Thyroid gland (tissue), 4 donors: ENCODE measurements around the gene TBCD. TPM values are rescaled to one million over a fixed set of nuclear protein-coding genes. Genes with fewer than 3 reads are reported as not detected.

Experiments used
- DNase-seq, 2 donors: peaks; one replicate each; pipeline ENCODE4 v3.0.0-alpha.2; 2019
- H3K27ac ChIP-seq, 3 donors: fragments of 200-600 bp; sonication (generic); 1 replicate in 2 of 3; 2 replicates in 1 of 3; pipeline ENCODE4 v1.5.1; 2016 to 2019; ENCODE audit warnings: mild to moderate bottlenecking in 1 of 3, moderate library complexity in 1 of 3
- H3K27me3 ChIP-seq: fragments of 200-600 bp; sonication (generic); one replicate; pipeline ENCODE4 v1.5.1; 2019
- H3K36me3 ChIP-seq, 2 donors: fragments of 200-600 bp; sonication (generic); one replicate each; pipeline ENCODE4 v1.5.1; 2016 to 2019
- H3K4me1 ChIP-seq, 2 donors: fragments of 200-600 bp; sonication (generic); one replicate each; pipeline ENCODE4 v1.5.1; 2017 to 2019
- H3K4me3 ChIP-seq, 3 donors: fragments of 200-600 bp; sonication (generic); replicated peaks in 1 of 3; 1 replicate in 2 of 3; 2 replicates in 1 of 3; pipeline ENCODE4 v1.5.1; 2016; ENCODE audit warnings: mild to moderate bottlenecking in 1 of 3
- H3K9me3 ChIP-seq: fragments of 200-600 bp; sonication (generic); one replicate; pipeline ENCODE4 v1.5.1; 2017
- POLR2A ChIP-seq, 2 donors: fragments of 450-650 bp; IDR thresholded peaks; one replicate each; pipeline ENCODE4 v1.6.1; 2017; ENCODE audit warnings: antibody characterized with exemption in 2 of 2, mild to moderate bottlenecking in 2 of 2, moderate library complexity in 1 of 2
- WGBS, 2 donors: methylation state at CpG; one replicate each; pipeline ENCODE4 v1.1.5; 2017; 5-methylcytosine and 5-hydroxymethylcytosine counted together
- intact Hi-C: fragments of 100-400 bp; cut with DNase I; formaldehyde crosslinking; loops from one replicate; pipeline ENCODE4 v1.15.1; 2023
- total RNA-seq, 4 donors: library from RNA; depleted of rRNA; stranded (reverse); fragments of >200 nt; gene quantifications; one replicate each; pipeline ENCODE4 v1.2.3, GENCODE V29; 2016
- TF ChIP-seq, protein P1 (sequence below), 6 experiments: fragments of 200-600 bp in 3 of 6; fragments of 450-650 bp in 3 of 6; sonication (generic) in 3 of 6; IDR thresholded peaks; one replicate each; pipeline ENCODE4 v1.5.1; 2016 to 2019; ENCODE audit warnings: antibody characterized with exemption in 6 of 6, mild to moderate bottlenecking in 2 of 6, inconsistent platforms in 1 of 6, moderate library complexity in 1 of 6

Gene TBCD
- total RNA-seq, 4 donors from 2014 or later: 72.6 to 85.9 (median 79.6) TPM

- TF ChIP-seq, protein P1, sequence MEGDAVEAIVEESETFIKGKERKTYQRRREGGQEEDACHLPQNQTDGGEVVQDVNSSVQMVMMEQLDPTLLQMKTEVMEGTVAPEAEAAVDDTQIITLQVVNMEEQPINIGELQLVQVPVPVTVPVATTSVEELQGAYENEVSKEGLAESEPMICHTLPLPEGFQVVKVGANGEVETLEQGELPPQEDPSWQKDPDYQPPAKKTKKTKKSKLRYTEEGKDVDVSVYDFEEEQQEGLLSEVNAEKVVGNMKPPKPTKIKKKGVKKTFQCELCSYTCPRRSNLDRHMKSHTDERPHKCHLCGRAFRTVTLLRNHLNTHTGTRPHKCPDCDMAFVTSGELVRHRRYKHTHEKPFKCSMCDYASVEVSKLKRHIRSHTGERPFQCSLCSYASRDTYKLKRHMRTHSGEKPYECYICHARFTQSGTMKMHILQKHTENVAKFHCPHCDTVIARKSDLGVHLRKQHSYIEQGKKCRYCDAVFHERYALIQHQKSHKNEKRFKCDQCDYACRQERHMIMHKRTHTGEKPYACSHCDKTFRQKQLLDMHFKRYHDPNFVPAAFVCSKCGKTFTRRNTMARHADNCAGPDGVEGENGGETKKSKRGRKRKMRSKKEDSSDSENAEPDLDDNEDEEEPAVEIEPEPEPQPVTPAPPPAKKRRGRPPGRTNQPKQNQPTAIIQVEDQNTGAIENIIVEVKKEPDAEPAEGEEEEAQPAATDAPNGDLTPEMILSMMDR (IDR thresholded peaks at IDR 0.05): no peak
- no peak for TF ChIP-seq POLR2A (IDR thresholded peaks at IDR 0.05)
- peaks cover 54 to 55% of the 10 kb centered on the region in 2 donors for H3K4me1 ChIP-seq
- peak overlapping the region in 2 of 3 donors; percentile 76 to 92 for H3K27ac ChIP-seq
- H3K4me3 ChIP-seq: no peak overlapping the region
- no peaks in the 10 kb centered on the region for H3K27me3 ChIP-seq
- H3K9me3 ChIP-seq: no peaks in the 10 kb centered on the region
- DNase-seq: no peak
- H3K36me3 ChIP-seq: no peaks in the 10 kb centered on the region
- intact Hi-C loops: loop anchor here (10.0 kb wide), 1 partner anchor 50 kb away; the partner anchor contains the start of gene ZNF750
- whole genome bisulfite sequencing, 2 donors: 56 to 59% methylated on average over 7 of the region's 7 CpGs
These were observed 142.5 kb downstream of the TBCD start for GRCh38 chr17:82894389-82894788.

GRCh38 chr17:82895087-82895486 lies 143.2 kb downstream of the TBCD start:
- 99 to 100% methylated on average over 4 to 7 of the region's 12 CpGs for WGBS, 2 donors

GRCh38 chr17:82896071-82897000 lies 144.5 kb downstream of the TBCD start:
- intact Hi-C loops: loop anchor here (10.0 kb wide), 1 partner anchor 52 kb away; the partner anchor contains the start of gene ZNF750
- no peaks in the 10 kb centered on the region for H3K9me3 ChIP-seq
- H3K4me1 ChIP-seq: peaks cover 34 to 35% of the 10 kb centered on the region in 2 donors
- no peak overlapping the region for H3K27ac ChIP-seq
- H3K27me3 ChIP-seq: no peaks in the 10 kb centered on the region
- H3K36me3 ChIP-seq: no peaks in the 10 kb centered on the region
- TF ChIP-seq POLR2A (IDR thresholded peaks at IDR 0.05): no peak
- TF ChIP-seq, protein P1 (IDR thresholded peaks at IDR 0.05): no peak
- no peak overlapping the region for H3K4me3 ChIP-seq
- WGBS, 2 donors: 95% methylated on average over 17 to 29 of the region's 29 CpGs
- no peak for DNase-seq

More at GRCh38 chr17:82895087-82895486, 143.2 kb downstream of the TBCD start:
- H3K27ac ChIP-seq: peak overlapping the region in 2 of 3 donors; percentile 76 to 92
- intact Hi-C loops: loop anchor here (10.0 kb wide), 1 partner anchor 50 kb away; the partner anchor contains the start of gene ZNF750
- no peaks in the 10 kb centered on the region for H3K27me3 ChIP-seq
- H3K9me3 ChIP-seq: no peaks in the 10 kb centered on the region
- H3K4me3 ChIP-seq: no peak overlapping the region
- no peaks in the 10 kb centered on the region for H3K36me3 ChIP-seq
- DNase-seq: no peak
- TF ChIP-seq, protein P1 (IDR thresholded peaks at IDR 0.05): no peak
- TF ChIP-seq POLR2A (IDR thresholded peaks at IDR 0.05): no peak
- H3K4me1 ChIP-seq: peaks cover 47 to 48% of the 10 kb centered on the region in 2 donors

DNA sequence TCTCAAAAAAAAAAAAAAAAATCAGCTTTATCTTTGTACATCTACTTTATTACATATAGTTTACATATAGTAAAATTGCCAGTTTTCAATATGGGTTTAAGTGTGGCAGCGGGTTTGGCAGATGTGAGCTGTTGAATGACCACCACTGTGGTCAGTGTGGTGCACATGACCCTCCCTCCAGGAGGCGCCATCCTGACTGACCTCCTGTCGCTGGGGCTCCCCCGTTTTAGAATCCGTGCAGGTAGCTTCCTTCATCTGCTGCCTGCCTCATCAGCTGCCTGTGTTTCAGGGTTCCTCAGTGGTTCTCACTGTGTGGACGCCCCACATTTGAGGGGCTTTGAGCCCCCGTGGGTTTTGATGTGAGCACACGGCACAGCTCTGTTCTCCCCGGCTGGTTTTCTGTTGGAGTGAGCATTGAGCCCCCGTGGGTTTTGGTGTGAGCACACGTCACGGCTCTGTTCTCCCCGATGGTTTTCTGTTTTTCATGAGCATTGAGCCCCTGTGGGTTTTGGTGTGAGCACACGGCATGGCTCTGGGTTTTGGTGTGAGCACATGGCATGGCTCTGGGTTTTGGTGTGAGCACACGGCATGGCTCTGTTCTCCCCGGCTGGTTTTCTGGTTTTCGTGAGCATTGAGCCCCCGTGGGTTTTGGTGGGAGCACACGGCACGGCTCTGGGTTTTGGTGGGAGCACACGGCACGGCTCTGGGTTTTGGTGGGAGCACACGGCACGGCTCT lies 145.8 kb downstream of the TBCD start:
- TF ChIP-seq POLR2A (IDR thresholded peaks at IDR 0.05): no peak
- TF ChIP-seq, protein P1 (IDR thresholded peaks at IDR 0.05): no peak
- no peak for DNase-seq
- Histone ChIP-seq H3K27ac (no peak overlapping the region), H3K27me3 (no peaks in the 10 kb centered on the region), H3K4me1 (peaks cover 21 to 23% of the 10 kb centered on the region in 2 donors), H3K9me3 (no peaks in the 10 kb centered on the region), H3K36me3 (no peaks in the 10 kb centered on the region), H3K4me3 (no peak overlapping the region)
- 95% methylated on average over 18 to 20 of the region's 24 CpGs for WGBS, 2 donors
- intact Hi-C loops: loop anchor here (10.0 kb wide), 1 partner anchor 53 kb away; the partner anchor contains the start of gene ZNF750
